HCT116 (cell line): ENCODE measurements around the gene NTSR1. TPM values are rescaled to one million over a fixed set of nuclear protein-coding genes. Genes with fewer than 3 reads are reported as not detected.

ENCODE experiments used
- ATAC-seq: fragments of 200-7000 bp; cut with Tn5 transposase; 2 replicates; pipeline ENCODE4 v1.9.1; 2020; ENCODE audit warnings: mild to moderate bottlenecking, moderate library complexity
- BruUV-seq: library from RNA; stranded (reverse); fragments of 400-500 nt; replicated peaks from 2 replicates; lab custom pipeline; 2021; lab: Mats Ljungman, UMichigan
- CTCF ChIA-PET: fragments of 300-600 bp; sonication (Branson Sonifier 250); formaldehyde crosslinking; loops from one replicate; lab custom pipeline; 2021; ENCODE audit warnings: antibody characterized with exemption; lab: Charles Lee
- POLR2A ChIA-PET: fragments of 300-600, 350-600 bp; sonication (Branson Sonifier 250); formaldehyde crosslinking; loops from one replicate; lab custom pipeline; 2021; ENCODE audit warnings: antibody characterized with exemption; lab: Charles Lee
- RAD21 ChIA-PET, 2 experiments: fragments of 300-600 bp; sonication (Branson Sonifier 250); formaldehyde crosslinking; loops; one replicate each; lab custom pipeline; 2023; ENCODE audit warnings: low total read pairs in 2 of 2; ENCODE audit not compliant: uncharacterized antibody in 2 of 2, unreplicated experiment in 2 of 2, low non-redundant PET in 1 of 2; lab: Charles Lee
- DNase-seq: peaks from one replicate; pipeline ENCODE4 v3.0.0-alpha.2; 2010; ENCODE audit warnings: low read depth, low spot score
- H2AFZ ChIP-seq: fragments of 200-600 bp; shearing (Covaris generic), sonication (generic); 2 replicates; pipeline ENCODE4 v1.6.1; 2017; ENCODE audit warnings: low read depth, mixed run types, mixed read lengths, antibody characterized with exemption, low read length; ENCODE audit not compliant: poor library complexity, severe bottlenecking
- H3K27ac ChIP-seq: 2 replicates; pipeline ENCODE4 v1.5.1; 2012; ENCODE audit warnings: low read depth, low read length
- H3K27me3 ChIP-seq: fragments of 200-600 bp; sonication (generic); 2 replicates; pipeline ENCODE4 v1.6.1; 2016; ENCODE audit warnings: mixed run types, low read length, mixed read lengths; ENCODE audit not compliant: insufficient read depth
- H3K36me3 ChIP-seq, 2 experiments: fragments of 200-500 bp in 1 of 2; fragments of 200-600 bp in 1 of 2; sonication (Bioruptor generic) in 1 of 2; sonication (generic) in 1 of 2; 2 replicates each; pipeline versions ENCODE4 v1.5.1 to v1.6.1; 2014 to 2016; ENCODE audit warnings: low read length in 2 of 2, inconsistent platforms in 1 of 2, mixed read lengths in 1 of 2, mixed run types in 1 of 2; ENCODE audit not compliant: insufficient read depth in 2 of 2, control insufficient read depth in 1 of 2
- H3K4me1 ChIP-seq, 2 experiments: fragments of 200-600 bp in 1 of 2; sonication (generic) in 1 of 2; 2 replicates each; pipeline versions ENCODE4 v1.5.1 to v1.6.1; 2012 to 2017; ENCODE audit warnings: low read length in 2 of 2, inconsistent platforms in 1 of 2, mild to moderate bottlenecking in 1 of 2, mixed read lengths in 1 of 2, mixed run types in 1 of 2, moderate library complexity in 1 of 2; ENCODE audit not compliant: insufficient read depth in 2 of 2, control insufficient read depth in 1 of 2
- H3K4me2 ChIP-seq: fragments of 200-600 bp; sonication (generic); 2 replicates; pipeline ENCODE4 v1.6.1; 2017; ENCODE audit warnings: mixed run types, low read length, mixed read lengths
- H3K4me3 ChIP-seq, 2 experiments: fragments of 200-600 bp in 1 of 2; sonication (generic) in 1 of 2; replicated peaks in 1 of 2; 2 replicates each; pipeline ENCODE4 v1.5.1; 2011 to 2016; ENCODE audit warnings: low read length in 2 of 2, control low read depth in 1 of 2, low read depth in 1 of 2, mild to moderate bottlenecking in 1 of 2, mixed read lengths in 1 of 2, mixed run types in 1 of 2
- H3K79me2 ChIP-seq: fragments of 200-600 bp; sonication (generic); 2 replicates; pipeline ENCODE4 v1.6.1; 2017; ENCODE audit warnings: mild to moderate bottlenecking, mixed run types, low read length, moderate library complexity, mixed read lengths; ENCODE audit not compliant: insufficient read depth
- H3K9ac ChIP-seq: fragments of 200-600 bp; sonication (generic); 2 replicates; pipeline ENCODE4 v1.6.1; 2016; ENCODE audit warnings: low read length, mixed read lengths
- H3K9me2 ChIP-seq: fragments of 200-600 bp; sonication (generic), shearing (Covaris generic); 2 replicates; pipeline ENCODE4 v1.6.1; 2017; ENCODE audit warnings: mixed run types, mild to moderate bottlenecking, moderate library complexity; ENCODE audit not compliant: insufficient read depth
- H3K9me3 ChIP-seq, 2 experiments: fragments of 200-500 bp in 1 of 2; fragments of 200-600 bp in 1 of 2; sonication (Bioruptor generic) in 1 of 2; sonication (generic) in 1 of 2; 2 replicates each; pipeline ENCODE4 v1.6.1; 2014 to 2017; ENCODE audit warnings: low read length in 2 of 2, mixed read lengths in 2 of 2, inconsistent platforms in 1 of 2, low read depth in 1 of 2, mild to moderate bottlenecking in 1 of 2, mixed run types in 1 of 2, moderate library complexity in 1 of 2; ENCODE audit not compliant: control insufficient read depth in 1 of 2, insufficient read depth in 1 of 2
- H4K20me1 ChIP-seq: fragments of 200-600 bp; sonication (generic), shearing (Covaris generic); 2 replicates; pipeline ENCODE4 v1.6.1; 2017; ENCODE audit warnings: mixed run types, mild to moderate bottlenecking, moderate library complexity; ENCODE audit not compliant: insufficient read depth
- ATF3 ChIP-seq: IDR thresholded peaks from 2 replicates; pipeline ENCODE4 v1.6.1; 2012
- CBX3 ChIP-seq: IDR thresholded peaks from 2 replicates; pipeline ENCODE4 v1.6.1; 2012; ENCODE audit warnings: low read depth
- CEBPB ChIP-seq: IDR thresholded peaks from 2 replicates; pipeline ENCODE4 v1.6.1; 2012; ENCODE audit warnings: low read depth
- POLR2AphosphoS5 ChIP-seq: IDR thresholded peaks from 2 replicates; pipeline ENCODE4 v1.6.1; 2011; ENCODE audit warnings: mild to moderate bottlenecking, low read depth, low read length, moderate library complexity
- REST ChIP-seq: IDR thresholded peaks from 2 replicates; pipeline ENCODE4 v1.6.1; 2012; ENCODE audit warnings: low read depth
- SIN3A ChIP-seq: IDR thresholded peaks from 2 replicates; pipeline ENCODE4 v1.6.1; 2012; ENCODE audit warnings: low read depth
- intact Hi-C: fragments of 100-400 bp; cut with micrococcal nuclease; formaldehyde crosslinking; loops from 2 replicates; pipeline ENCODE4 v1.10.0; 2022
- total RNA-seq: library from RNA; stranded (reverse); gene quantifications from one replicate; pipeline ENCODE4 v1.2.1, GENCODE V29; 2021; ENCODE audit not compliant: unreplicated experiment
- TF ChIP-seq, protein P1 (sequence below): IDR thresholded peaks from 2 replicates; pipeline ENCODE4 v1.6.1; 2012

Gene NTSR1
- total RNA-seq, 1 experiment from 2014 or later = 187 TPM

- no peaks in the 10 kb centered on the region for H3K27me3 ChIP-seq
- no TSS peak for BruUV-seq
- H3K79me2 ChIP-seq = no peaks in the 10 kb centered on the region
- H3K27ac ChIP-seq = no peak overlapping the region
- POLR2A ChIA-PET = interaction anchor here (0.6 kb wide), 1 partner anchor 10 kb away, joined by 3 read pairs; no protein-coding TSS in a partner anchor
- no peak overlapping the region for H2AFZ ChIP-seq
- TF ChIP-seq, protein P1, sequence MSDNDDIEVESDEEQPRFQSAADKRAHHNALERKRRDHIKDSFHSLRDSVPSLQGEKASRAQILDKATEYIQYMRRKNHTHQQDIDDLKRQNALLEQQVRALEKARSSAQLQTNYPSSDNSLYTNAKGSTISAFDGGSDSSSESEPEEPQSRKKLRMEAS = no peak
- TF ChIP-seq REST (no peak), POLR2AphosphoS5 (no peak), CBX3 (no peak), ATF3 (no peak), CEBPB (no peak), SIN3A (no peak)
- CTCF ChIA-PET = interaction anchor here (1.0 kb wide), 1 partner anchor 10 kb away, joined by 3 read pairs; no protein-coding TSS in a partner anchor
- intact Hi-C loops = no loop called here
- no peak overlapping the region for H3K4me3 ChIP-seq
- no peak overlapping the region for H3K9ac ChIP-seq
- no peak overlapping the region for H3K4me2 ChIP-seq
- no peaks in the 10 kb centered on the region for H3K9me3 ChIP-seq
- RAD21 ChIA-PET = no interaction called here
- ATAC-seq (no peak), DNase-seq (no peak)
- H3K9me2 ChIP-seq = no peaks in the 10 kb centered on the region
- no peaks in the 10 kb centered on the region for H3K36me3 ChIP-seq
- H4K20me1 ChIP-seq = no peaks in the 10 kb centered on the region
- H3K4me1 ChIP-seq = peaks cover 8 to 31% of the 10 kb centered on the region in 2 experiments
Observed at GRCh38 chr20:62698231-62698630, 10.4 kb upstream of the NTSR1 start.
